ENCODE results near the gene GPR50.

The GPR50 gene

DNA sequence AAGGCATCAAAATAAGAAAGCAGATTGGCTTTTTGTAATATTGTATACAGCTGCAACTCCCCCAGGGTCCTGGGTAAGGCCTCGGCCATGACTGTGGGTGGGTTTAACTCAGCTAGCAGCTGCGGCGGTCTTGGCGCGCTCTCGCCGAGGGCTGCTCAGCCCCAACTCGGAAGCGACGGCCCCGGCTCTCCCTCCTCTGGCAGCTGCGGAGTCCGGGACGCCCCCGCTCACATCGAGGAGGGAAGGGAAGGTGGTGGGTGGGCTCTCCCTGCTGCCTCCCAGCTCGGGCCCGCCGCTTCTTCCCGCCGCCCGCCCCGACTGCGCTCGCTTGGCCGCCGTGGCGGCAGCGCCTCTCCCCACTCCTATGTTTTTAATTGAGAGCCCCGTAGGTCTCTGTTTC lies 51.2 kb downstream of the GPR50 start:
- DNase-seq (ENCODE audit: low read depth in 2 of 2) = no peak

DNA sequence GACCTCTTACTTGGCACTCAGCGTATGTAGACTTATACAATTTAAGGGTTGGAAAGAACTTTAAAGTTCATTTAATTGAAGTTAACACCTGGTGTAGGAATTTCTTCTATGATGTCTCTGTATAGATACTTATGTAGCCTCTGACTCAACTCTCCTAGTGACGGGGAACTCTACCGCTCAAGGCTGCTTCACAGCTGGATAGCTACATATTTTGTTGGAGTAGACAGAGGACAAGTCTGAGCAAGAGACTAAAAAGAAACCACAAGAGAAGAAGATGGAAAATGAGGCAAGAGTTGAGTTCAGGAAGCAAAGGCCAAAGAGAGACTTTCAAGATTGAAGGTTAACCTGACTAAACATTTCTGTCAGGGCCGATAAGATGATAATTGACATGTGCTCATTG lies 52.6 kb downstream of the GPR50 start:
- no peak for DNase-seq (ENCODE audit: low read depth in 2 of 2)
